ENCODE measurements around the gene RBP5. TPM values are rescaled to one million over a fixed set of nuclear protein-coding genes. Genes with fewer than 3 reads are reported as not detected.

Gene RBP5
- total and polyA plus RNA-seq, 4 experiments from 2014 or later, result 1.2 to 1.3 TPM; not detected in 2

GRCh38 chr12:7118881-7119280, 9.8 kb downstream of the RBP5 start:
- H3K27ac Mint-ChIP-seq, result peak overlapping the region in 1 of 7 donors; percentile 55

GRCh38 chr12:7117670-7118069, 11.0 kb downstream of the RBP5 start:
- H3K27me3 ChIP-seq (ENCODE audit: insufficient read depth, low read length), result no peaks in the 10 kb centered on the region

More at GRCh38 chr12:7118881-7119280, 9.8 kb downstream of the RBP5 start:
- no peak for DNase-seq
- Histone ChIP-seq H3K27ac (ENCODE audit: low read depth, low read length) (no peak overlapping the region), H3K36me3 (ENCODE audit: insufficient read depth, low read length) (no peaks in the 10 kb centered on the region), H3K4me3 (ENCODE audit: low read length in 2 of 2) (no peak overlapping the region), H3K9me3 (ENCODE audit: control insufficient read depth in 1 of 2, low read length in 2 of 2) (no peaks in the 10 kb centered on the region), H3K27me3 (ENCODE audit: insufficient read depth, low read length) (no peaks in the 10 kb centered on the region), H3K4me1 (ENCODE audit: insufficient read depth, low read length) (no peaks in the 10 kb centered on the region)
- Mint-ChIP-seq H3K4me1 (peaks cover 0 to 2% (median 0%) of the 10 kb centered on the region in 4 donors), H3K27me3 (no peaks in the 10 kb centered on the region), H3K9me3 (no peaks in the 10 kb centered on the region), H3K36me3 (peaks cover 10 to 30% of the 10 kb centered on the region in 2 donors), H3K4me3 (no peak overlapping the region)
- ChIA-PET CTCF (ENCODE audit: partially characterized antibody) (no interaction called here), POLR2A (ENCODE audit: partially characterized antibody) (no interaction called here)
- intact Hi-C loops (cut with micrococcal nuclease), result no loop called here

GRCh38 chr12:7116916-7117315, 11.8 kb downstream of the RBP5 start:
- Mint-ChIP-seq H3K36me3 (peaks cover 13 to 30% of the 10 kb centered on the region in 2 donors), H3K4me1 (peaks cover 3 to 7% (median 6%) of the 10 kb centered on the region in 4 donors), H3K4me3 (no peak overlapping the region), H3K27ac (no peak overlapping the region), H3K27me3 (no peaks in the 10 kb centered on the region), H3K9me3 (no peaks in the 10 kb centered on the region)
- ChIA-PET CTCF (ENCODE audit: partially characterized antibody) (no interaction called here), POLR2A (ENCODE audit: partially characterized antibody) (no interaction called here)
- H3K9me3 ChIP-seq (ENCODE audit: control insufficient read depth in 1 of 2, low read length in 2 of 2), result no peaks in the 10 kb centered on the region
- no peaks in the 10 kb centered on the region for H3K4me1 ChIP-seq (ENCODE audit: insufficient read depth, low read length)
- no peak overlapping the region for H3K4me3 ChIP-seq (ENCODE audit: low read length in 2 of 2)
- H3K36me3 ChIP-seq (ENCODE audit: insufficient read depth, low read length), result no peaks in the 10 kb centered on the region
- H3K27ac ChIP-seq (ENCODE audit: low read depth, low read length), result no peak overlapping the region
- H3K27me3 ChIP-seq (ENCODE audit: insufficient read depth, low read length), result no peaks in the 10 kb centered on the region
- intact Hi-C loops (cut with micrococcal nuclease), result no loop called here
- no peak for DNase-seq

More at GRCh38 chr12:7117670-7118069, 11.0 kb downstream of the RBP5 start:
- H3K4me1 ChIP-seq (ENCODE audit: insufficient read depth, low read length), result no peaks in the 10 kb centered on the region
- intact Hi-C loops (cut with micrococcal nuclease), result no loop called here
- H3K9me3 ChIP-seq (ENCODE audit: control insufficient read depth in 1 of 2, low read length in 2 of 2), result no peaks in the 10 kb centered on the region
- H3K9me3 Mint-ChIP-seq, result no peaks in the 10 kb centered on the region
- no peak overlapping the region for H3K4me3 ChIP-seq (ENCODE audit: low read length in 2 of 2)
- peaks cover 13 to 30% of the 10 kb centered on the region in 2 donors for H3K36me3 Mint-ChIP-seq
- ChIA-PET POLR2A (ENCODE audit: partially characterized antibody) (no interaction called here), CTCF (ENCODE audit: partially characterized antibody) (no interaction called here)
- no peaks in the 10 kb centered on the region for H3K36me3 ChIP-seq (ENCODE audit: insufficient read depth, low read length)
- DNase-seq, result no peak
- no peak overlapping the region for H3K27ac ChIP-seq (ENCODE audit: low read depth, low read length)
- no peak overlapping the region for H3K27ac Mint-ChIP-seq
- H3K27me3 Mint-ChIP-seq, result no peaks in the 10 kb centered on the region
- peaks cover 3 to 7% (median 6%) of the 10 kb centered on the region in 4 donors for H3K4me1 Mint-ChIP-seq
- peak overlapping the region in 1 of 8 donors; percentile 22 for H3K4me3 Mint-ChIP-seq

GRCh38 chr12:7116196-7116595, 12.5 kb downstream of the RBP5 start:
- peaks cover 5 to 7% (median 6%) of the 10 kb centered on the region in 4 donors for H3K4me1 Mint-ChIP-seq
- Histone ChIP-seq H3K27ac (ENCODE audit: low read depth, low read length) (no peak overlapping the region), H3K4me3 (ENCODE audit: low read length in 2 of 2) (no peak overlapping the region), H3K36me3 (ENCODE audit: insufficient read depth, low read length) (no peaks in the 10 kb centered on the region), H3K27me3 (ENCODE audit: insufficient read depth, low read length) (no peaks in the 10 kb centered on the region), H3K4me1 (ENCODE audit: insufficient read depth, low read length) (no peaks in the 10 kb centered on the region), H3K9me3 (ENCODE audit: control insufficient read depth in 1 of 2, low read length in 2 of 2) (no peaks in the 10 kb centered on the region)
- ChIA-PET POLR2A (ENCODE audit: partially characterized antibody) (no interaction called here), CTCF (ENCODE audit: partially characterized antibody) (interaction anchor here (1.1 to 1.6 kb wide), 2 partner anchors 172 to 247 kb away, joined by 3 read pairs; no protein-coding TSS in a partner anchor)
- no peaks in the 10 kb centered on the region for H3K27me3 Mint-ChIP-seq
- no peaks in the 10 kb centered on the region for H3K9me3 Mint-ChIP-seq
- H3K4me3 Mint-ChIP-seq, result no peak overlapping the region
- DNase-seq, result no peak
- intact Hi-C loops (cut with micrococcal nuclease), result no loop called here
- H3K36me3 Mint-ChIP-seq, result peaks cover 13 to 30% of the 10 kb centered on the region in 2 donors
- no peak overlapping the region for H3K27ac Mint-ChIP-seq

GRCh38 chr12:7114851-7115250, 13.8 kb downstream of the RBP5 start:
- ChIA-PET POLR2A (ENCODE audit: partially characterized antibody) (no interaction called here), CTCF (ENCODE audit: partially characterized antibody) (interaction anchor here (4.5 to 8.3 kb wide), 3 partner anchors 28 to 244 kb away, joined by 42 to 130 read pairs (median 50); partner anchors contain the start of genes SPSB2 and TPI1)
- no peaks in the 10 kb centered on the region for H3K9me3 ChIP-seq (ENCODE audit: control insufficient read depth in 1 of 2, low read length in 2 of 2)
- H3K27ac ChIP-seq (ENCODE audit: low read depth, low read length), result no peak overlapping the region
- Mint-ChIP-seq H3K27me3 (no peaks in the 10 kb centered on the region), H3K9me3 (no peaks in the 10 kb centered on the region), H3K36me3 (peaks cover 13 to 30% of the 10 kb centered on the region in 2 donors), H3K4me1 (peaks cover 5 to 13% (median 8%) of the 10 kb centered on the region in 4 donors), H3K27ac (no peak overlapping the region), H3K4me3 (no peak overlapping the region)
- no peak overlapping the region for H3K4me3 ChIP-seq (ENCODE audit: low read length in 2 of 2)
- H3K4me1 ChIP-seq (ENCODE audit: insufficient read depth, low read length), result peaks cover 1% of the 10 kb centered on the region
- no peak for DNase-seq
- intact Hi-C loops (cut with micrococcal nuclease), result no loop called here
- H3K27me3 ChIP-seq (ENCODE audit: insufficient read depth, low read length), result no peaks in the 10 kb centered on the region
- H3K36me3 ChIP-seq (ENCODE audit: insufficient read depth, low read length), result no peaks in the 10 kb centered on the region

- H3K4me1 ChIP-seq (ENCODE audit: insufficient read depth, low read length), result peaks cover 8% of the 10 kb centered on the region
- CTCF ChIA-PET (ENCODE audit: partially characterized antibody), result interaction anchor here (0.9 to 8.3 kb wide), 15 partner anchors 8 to 243 kb away, joined by 3 to 130 read pairs (median 8); partner anchors contain the start of genes C12orf57, LPCAT3, RNU7-1 and SPSB2
- DNase-seq, result no peak
- no peaks in the 10 kb centered on the region for H3K36me3 ChIP-seq (ENCODE audit: insufficient read depth, low read length)
- no peak overlapping the region for H3K4me3 Mint-ChIP-seq
- no peak overlapping the region for H3K27ac ChIP-seq (ENCODE audit: low read depth, low read length)
- H3K27me3 Mint-ChIP-seq, result no peaks in the 10 kb centered on the region
- H3K4me1 Mint-ChIP-seq, result peaks cover 5 to 21% (median 15%) of the 10 kb centered on the region in 4 donors
- H3K9me3 ChIP-seq (ENCODE audit: control insufficient read depth in 1 of 2, low read length in 2 of 2), result no peaks in the 10 kb centered on the region
- H3K27ac Mint-ChIP-seq, result peak overlapping the region in 1 of 7 donors; percentile 43
- intact Hi-C loops (cut with micrococcal nuclease), result no loop called here
- POLR2A ChIA-PET (ENCODE audit: partially characterized antibody), result interaction anchor here (4.0 kb wide), 1 partner anchor 170 kb away, joined by 26 read pairs; the partner anchor contains the start of genes C12orf57 and RNU7-1
- no peaks in the 10 kb centered on the region for H3K9me3 Mint-ChIP-seq
- peaks cover 18 to 30% of the 10 kb centered on the region in 2 donors for H3K36me3 Mint-ChIP-seq
- H3K27me3 ChIP-seq (ENCODE audit: insufficient read depth, low read length), result no peaks in the 10 kb centered on the region
- no peak overlapping the region for H3K4me3 ChIP-seq (ENCODE audit: low read length in 2 of 2)
These were observed 14.7 kb downstream of the RBP5 start for GRCh38 chr12:7114008-7114407.

- Histone ChIP-seq H3K27me3 (ENCODE audit: insufficient read depth, low read length) (no peaks in the 10 kb centered on the region), H3K27ac (ENCODE audit: low read depth, low read length) (no peak overlapping the region), H3K9me3 (ENCODE audit: control insufficient read depth in 1 of 2, low read length in 2 of 2) (no peaks in the 10 kb centered on the region), H3K4me1 (ENCODE audit: insufficient read depth, low read length) (peaks cover 8% of the 10 kb centered on the region), H3K4me3 (ENCODE audit: low read length in 2 of 2) (no peak overlapping the region), H3K36me3 (ENCODE audit: insufficient read depth, low read length) (no peaks in the 10 kb centered on the region)
- Mint-ChIP-seq H3K9me3 (no peaks in the 10 kb centered on the region), H3K36me3 (peaks cover 21 to 27% of the 10 kb centered on the region in 2 donors), H3K27me3 (no peaks in the 10 kb centered on the region), H3K4me1 (peaks cover 5 to 21% (median 18%) of the 10 kb centered on the region in 4 donors), H3K4me3 (peak overlapping the region in 1 of 8 donors; percentile 32), H3K27ac (peak overlapping the region in 4 of 7 donors; percentile 14 to 41 (median 28))
- POLR2A ChIA-PET (ENCODE audit: partially characterized antibody), result interaction anchor here (0.6 to 4.0 kb wide), 4 partner anchors 167 to 261 kb away, joined by 3 to 26 read pairs (median 7); partner anchors contain the start of genes C12orf57, CDCA3, RNU7-1 and USP5
- intact Hi-C loops (cut with micrococcal nuclease), result loop anchor here (1.0 kb wide), 4 partner anchors 95 to 244 kb away; partner anchors contain the start of genes C12orf57 and LPCAT3
- peak in 4 of 5 donors; percentile 50 to 62 (median 56) for DNase-seq
- CTCF ChIA-PET (ENCODE audit: partially characterized antibody), result interaction anchor here (0.6 to 8.3 kb wide), 21 partner anchors 8 to 333 kb away, joined by 3 to 130 read pairs (median 5); partner anchors contain the start of genes C12orf57, CDCA3, LPCAT3 and RNU7-1
These were observed 15.3 kb downstream of the RBP5 start for GRCh38 chr12:7113389-7113871.

Measured in CD4-positive, alpha-beta memory T cell (primary cell).